AG08396 (cell line): Measurements from ENCODE around the gene FAM43A.

ENCODE experiments used
- DNase-seq: peaks from one replicate; pipeline ENCODE4 v3.0.0; 2012; ENCODE audit warnings: low spot score, mixed read lengths

The FAM43A gene

DNA sequence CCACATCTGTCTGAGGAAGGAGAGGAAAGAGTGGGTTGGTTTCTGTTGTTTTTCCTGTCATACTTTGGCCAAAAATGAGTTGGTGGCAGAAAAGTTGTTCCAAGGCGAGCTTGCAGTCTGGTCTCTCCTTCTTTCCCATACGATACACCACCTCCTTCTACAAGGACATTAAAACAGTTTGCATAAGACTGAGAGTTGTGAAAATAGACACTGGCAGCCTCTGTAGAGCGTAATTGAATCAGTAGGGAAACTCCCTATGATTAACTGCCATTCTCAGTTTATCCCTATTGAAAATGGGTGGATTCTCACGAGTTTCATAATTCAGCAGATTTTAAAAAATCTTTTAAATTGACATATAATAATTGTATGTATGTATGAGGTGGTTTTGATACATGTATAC lies 10.0 kb upstream of the FAM43A start:
- DNase-seq, result no peak

DNA sequence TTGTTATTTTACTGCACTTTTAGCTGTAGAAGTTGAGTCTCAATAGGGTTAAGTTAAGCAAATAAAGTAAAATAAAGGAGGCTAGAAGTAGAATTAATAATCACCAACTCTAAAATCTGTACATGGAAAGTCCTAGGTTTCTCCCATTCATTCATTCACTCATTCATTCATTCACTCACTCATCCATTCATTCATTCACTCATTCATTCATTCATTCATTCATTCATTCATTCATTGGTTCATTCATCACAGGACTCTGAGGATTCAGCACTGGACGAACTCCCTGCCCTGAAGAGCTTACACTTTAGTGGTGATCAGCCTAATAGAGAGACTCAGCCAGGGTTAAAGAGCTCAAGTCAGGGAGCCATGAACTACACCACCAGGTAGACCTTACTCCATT lies 9.2 kb upstream of the FAM43A start:
- no peak for DNase-seq

DNA sequence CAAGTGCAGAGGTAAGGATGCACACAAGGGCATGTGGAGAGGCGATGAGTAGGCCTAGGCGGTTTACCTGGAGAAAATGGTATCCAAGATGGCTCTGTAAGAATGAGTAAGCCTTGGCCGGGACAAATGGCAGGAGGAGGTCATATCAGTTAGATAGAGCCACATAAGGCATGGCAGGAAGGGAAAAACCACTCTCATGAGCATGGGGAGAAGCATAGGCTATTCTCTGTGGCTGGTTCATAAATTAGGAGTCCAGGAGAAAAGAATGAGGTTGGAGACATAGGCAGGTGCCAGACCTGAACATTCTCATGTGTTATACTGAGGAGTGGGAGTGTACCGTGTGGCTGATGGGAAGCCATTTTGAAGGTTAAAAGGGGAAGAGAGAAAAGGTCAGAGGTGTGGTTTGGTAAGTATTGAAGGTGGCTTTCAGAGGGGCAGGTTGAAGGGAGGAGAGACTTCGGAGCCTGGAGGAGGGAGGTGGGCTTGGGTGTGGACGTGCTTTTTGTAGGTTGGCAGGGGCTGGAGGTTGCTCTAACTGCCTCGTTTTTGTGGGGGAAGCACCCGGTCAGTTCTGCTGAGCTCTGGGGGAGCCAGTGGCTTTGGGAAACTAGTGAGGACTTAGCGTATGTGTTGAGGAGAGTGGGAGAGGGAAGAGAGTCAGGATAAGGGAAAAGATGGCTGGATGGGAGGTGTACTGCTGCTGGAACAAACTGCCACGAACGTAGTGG lies 4.6 kb upstream of the FAM43A start:
- DNase-seq, result no peak

DNA sequence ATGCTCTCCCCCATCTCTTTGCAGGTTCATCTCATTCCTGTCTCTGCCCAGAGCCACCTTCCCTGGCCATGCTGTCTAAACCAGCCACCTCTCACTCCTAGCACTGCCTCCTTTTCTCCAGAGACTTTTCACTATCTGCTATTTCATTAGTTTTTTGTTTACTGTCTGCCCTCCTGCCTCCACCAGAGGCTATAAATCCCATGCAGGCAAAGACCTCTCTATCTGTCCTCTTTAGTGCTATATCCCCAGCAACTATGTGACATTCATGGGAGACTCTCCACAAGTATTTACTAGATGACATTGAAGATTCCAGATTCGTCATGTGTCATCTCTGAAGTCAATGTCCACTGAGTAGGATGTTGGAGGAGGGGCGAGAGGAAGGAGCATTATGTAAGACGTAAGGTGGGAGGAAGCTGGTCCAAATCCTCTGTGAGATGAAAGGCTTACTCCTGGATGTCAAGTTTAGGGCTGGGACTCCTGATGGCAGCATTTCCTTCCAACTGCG lies 3.4 kb upstream of the FAM43A start:
- no peak for DNase-seq

DNA sequence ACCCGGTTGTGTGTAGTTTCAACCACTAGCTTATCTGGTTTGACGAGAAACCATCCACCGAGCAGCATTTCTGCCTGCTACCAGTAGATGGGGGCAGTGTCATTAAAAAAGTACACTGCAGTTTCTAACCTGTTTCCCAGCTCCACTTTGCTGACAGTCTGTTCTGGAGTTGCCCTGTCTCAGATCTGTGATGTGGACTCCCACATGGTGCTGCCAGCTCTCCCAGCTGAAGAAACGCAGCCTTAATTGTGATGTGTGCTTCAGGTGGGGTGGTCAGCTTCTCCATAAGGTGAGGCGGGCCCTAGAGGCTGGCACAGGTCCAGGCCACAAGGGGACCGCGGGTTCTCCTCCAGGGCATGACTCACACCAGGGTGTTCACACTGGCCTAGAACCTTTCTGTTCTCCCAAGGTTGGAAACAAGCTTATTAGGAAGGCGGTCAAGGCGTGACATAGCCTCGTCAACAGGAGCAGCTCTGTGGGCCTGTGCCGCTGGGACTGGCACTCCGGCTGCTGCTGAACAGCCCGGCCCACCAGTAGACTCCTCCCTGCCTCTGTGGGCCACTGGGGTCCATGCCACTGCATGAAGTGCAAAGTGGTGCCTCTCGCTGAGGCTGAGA lies 2.9 kb upstream of the FAM43A start:
- DNase-seq, result peak; percentile 81

DNA sequence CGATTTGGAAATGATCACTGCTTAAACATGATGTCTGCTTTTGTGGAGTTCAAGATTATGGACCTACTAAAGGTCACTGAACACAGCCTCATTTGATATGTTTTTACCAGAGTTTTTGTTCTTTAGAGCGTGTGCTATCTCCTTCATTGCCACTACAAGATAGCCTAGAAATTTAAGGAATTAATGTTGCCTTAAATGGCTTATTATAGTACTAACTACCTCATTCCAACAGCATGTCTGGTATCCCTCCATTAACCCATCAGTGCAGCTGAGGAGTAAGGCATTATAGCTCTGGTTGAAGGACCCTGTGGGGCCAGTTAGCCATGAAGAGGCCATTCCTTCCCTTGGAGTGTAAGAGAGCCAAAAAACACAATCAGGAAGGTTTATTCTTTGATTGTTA lies 2.3 kb upstream of the FAM43A start:
- DNase-seq, result no peak

DNA sequence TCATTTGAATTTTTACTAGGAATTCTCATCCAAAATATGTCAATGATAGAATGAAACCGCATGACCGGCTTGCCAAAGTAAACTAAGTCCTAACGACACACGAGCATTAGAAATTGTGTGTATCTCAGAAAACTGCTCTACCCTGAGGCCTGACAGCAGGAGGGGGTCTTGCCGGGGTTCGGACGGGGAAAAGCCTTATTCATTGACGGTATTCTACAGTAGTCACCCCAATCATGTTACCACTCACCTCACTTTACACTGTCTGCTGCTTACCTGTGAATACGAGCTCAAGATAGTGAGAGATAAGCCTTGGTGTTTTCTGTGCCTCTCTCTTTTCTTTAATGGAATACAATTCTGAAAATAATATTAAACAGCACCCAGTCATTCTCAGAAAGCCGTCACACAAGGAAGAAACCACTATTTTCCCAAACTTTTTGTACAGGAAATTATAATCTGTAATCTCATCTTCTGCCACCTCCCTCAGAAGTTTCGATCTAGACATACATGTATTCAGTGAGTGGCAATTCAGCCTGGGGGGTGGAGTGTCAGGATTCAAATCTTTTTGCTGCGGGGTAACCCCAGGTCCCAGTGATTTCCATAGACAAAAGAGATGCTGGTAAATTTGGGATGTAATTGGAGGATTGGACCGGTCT lies 492 bp upstream of the FAM43A start:
- DNase-seq, result no peak

DNA sequence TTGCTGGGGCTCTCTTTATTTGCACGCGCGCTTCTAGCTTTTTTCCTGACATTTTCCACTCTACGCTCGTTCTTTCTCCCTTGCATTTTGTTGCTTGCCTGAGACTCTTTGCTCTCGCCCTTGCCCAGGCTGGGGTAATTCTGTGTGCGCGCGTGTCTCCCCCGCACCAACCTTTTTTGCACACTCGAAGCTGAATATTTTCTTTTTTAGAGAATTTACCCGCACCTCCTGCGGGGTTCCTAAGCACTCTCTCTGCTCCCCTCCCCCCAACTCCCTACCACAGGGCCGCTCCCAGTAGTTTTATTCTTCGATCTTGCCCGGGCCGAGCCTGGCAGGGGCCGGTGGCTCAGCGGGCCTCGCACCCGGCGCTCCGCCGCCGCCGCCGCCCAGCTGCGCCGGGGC lies 732 bp downstream of the FAM43A start:
- DNase-seq, result peak; percentile 59

DNA sequence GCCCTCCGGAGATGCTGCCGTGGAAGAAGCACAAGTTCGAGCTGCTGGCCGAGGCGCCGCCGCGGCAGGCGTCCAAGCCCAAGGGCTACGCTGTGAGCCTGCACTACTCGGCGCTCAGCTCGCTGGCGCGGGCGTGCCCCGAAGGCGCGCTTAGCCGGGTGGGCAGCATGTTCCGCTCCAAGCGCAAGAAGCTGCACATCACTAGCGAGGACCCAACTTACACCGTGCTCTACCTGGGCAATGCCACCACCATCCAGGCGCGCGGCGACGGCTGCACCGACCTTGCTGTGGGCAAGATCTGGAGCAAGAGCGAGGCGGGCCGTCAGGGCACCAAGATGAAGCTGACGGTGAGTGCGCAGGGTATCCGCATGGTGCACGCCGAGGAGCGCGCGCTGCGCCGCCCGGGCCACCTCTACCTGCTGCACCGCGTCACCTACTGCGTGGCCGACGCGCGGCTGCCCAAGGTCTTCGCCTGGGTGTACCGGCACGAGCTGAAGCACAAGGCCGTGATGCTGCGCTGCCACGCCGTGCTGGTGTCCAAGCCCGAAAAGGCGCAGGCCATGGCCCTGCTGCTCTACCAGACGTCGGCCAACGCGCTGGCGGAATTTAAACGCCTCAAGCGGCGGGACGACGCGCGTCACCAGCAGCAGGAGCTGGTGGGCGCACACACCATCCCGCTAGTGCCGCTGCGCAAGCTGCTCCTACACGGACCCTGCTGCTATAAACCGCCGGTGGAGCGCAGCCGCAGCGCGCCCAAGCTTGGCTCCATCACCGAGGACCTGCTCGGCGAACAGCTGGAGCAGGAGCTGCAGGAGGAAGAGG lies 1.3 kb downstream of the FAM43A start:
- DNase-seq, result peak; percentile 76

DNA sequence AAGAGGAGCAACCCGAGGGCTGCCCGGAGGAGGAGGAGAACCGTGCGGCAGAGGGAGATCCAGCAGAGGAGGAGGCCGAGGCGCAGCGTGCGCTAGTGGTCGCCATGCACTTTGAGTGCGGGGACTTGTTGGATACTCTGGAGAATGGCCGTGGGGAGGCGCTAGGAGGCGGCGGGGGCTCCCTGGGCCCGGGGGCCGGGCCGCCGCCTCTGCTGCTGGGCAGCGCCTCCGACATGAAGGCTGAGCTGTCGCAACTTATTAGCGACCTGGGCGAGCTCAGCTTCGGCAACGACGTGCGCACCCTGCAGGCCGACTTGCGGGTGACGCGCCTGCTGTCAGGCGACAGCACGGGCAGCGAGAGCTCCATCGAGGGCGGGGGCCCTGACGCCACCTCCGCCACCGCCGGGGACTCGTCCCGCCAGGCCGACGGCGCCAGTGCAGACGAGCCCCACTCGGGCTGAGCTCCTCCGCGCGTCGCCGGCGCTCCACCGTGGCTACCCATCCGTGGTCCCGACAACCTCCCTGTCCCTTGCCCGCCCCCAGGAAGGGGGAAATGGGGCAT lies 2.0 kb downstream of the FAM43A start:
- DNase-seq, result peak; percentile 55

DNA sequence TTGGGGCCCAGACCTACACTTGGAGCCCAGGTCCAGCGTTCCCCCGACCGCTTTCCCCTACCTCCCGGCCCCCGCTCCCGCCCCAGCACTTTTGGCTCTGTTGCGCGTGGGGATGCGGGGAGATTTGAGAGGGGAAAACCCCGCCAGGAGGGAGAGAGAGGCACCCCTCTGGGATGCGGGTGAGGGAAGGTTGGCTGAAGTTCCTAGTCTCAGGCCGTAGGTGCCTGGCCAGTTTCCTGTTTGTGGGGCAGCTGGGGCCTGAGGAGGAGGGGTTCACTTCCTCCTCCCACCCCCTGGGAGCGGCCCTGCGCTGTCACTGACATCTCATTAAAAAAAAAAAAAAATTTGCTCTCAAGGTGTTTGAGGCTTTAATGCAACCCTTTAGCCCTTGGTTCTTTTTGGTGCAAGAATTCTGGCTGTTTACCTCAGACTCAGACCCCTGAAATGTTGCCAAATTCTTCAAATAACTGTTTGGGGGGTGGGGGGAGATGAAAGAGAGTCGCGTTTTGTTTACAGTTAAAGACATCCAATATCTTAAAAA lies 2.6 kb downstream of the FAM43A start:
- DNase-seq, result peak; percentile 50

DNA sequence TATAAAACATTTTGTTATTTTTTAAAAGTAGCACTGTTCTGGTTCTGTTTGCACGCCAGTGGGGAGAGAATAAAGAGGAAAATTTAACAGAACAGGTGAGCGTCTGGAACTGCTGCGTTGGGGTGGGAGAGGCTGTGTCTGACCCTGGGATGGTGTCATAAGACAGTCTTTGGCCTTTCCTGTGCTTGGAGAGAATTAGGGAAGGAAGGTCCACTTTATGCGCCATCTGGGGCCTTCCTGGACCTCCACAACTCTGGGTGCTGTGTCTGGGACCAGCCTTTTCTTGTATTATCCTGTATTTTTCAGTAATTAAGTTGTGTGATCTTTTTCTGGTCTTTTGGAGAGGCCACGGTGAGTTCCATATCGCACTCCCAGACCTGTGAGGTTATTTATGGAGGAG lies 3.3 kb downstream of the FAM43A start:
- DNase-seq, result no peak

DNA sequence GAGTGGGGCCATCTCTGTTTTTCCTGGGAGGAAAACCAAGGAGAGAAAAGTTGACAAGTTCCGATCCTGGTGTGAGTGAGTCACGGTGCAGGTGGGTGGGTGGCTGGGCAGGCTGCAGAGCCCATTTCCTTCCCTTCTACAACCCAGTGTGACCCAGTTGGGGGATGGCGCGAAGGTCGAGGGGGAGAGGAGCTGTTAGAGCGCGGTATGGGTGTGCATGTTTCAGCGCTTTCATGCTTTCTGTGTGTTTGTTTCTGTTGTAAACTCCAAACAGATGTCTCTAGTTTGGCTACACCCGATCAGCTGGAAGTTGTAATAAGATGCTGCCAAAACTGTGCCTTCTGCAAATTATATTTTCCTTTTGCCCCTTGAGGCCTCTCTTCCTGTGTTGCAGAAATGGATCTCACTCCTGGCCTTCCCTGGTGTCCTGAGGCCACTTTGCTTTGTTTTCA lies 3.8 kb downstream of the FAM43A start:
- DNase-seq, result peak; percentile 41

DNA sequence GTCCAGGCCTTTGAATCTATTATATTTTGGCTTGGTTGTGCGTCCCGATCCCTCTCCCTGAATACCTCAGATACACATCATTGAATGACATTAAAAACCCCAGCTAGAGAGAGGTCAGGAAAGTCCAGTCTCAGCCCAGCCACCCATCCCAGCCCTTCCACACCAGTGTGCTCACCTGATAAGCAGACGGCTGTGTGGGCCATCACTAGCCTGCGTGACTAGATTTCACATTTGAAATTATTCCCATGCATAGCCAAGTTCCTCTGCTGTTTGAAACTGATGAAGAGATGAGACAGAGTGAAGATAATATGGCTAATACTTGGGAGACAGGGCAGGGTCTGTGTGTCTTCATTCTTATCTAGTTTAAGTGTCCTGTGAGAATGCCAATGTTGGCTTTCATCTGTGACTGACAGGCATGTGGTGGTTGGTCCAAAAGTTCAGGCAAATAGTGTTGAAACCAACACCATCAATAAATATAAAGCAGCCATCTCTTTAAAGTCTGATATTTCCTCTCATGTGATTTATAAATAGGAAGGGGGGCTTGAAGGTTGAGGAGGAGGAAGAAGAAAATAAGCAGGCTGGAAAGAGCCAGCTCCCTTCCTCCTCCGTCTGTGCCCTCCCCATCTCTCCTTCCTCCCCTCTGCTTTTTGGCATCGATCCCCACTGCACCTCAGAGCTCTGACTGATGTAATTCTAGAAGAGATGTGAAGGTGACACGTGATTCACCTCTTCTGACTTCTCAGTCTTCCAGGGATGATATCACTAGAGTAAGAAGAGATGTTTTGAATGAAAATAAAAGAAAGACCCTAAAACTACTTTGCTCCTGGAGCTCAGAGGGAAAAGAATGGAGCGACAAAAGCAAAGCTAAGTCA lies 5.1 kb downstream of the FAM43A start:
- no peak for DNase-seq

DNA sequence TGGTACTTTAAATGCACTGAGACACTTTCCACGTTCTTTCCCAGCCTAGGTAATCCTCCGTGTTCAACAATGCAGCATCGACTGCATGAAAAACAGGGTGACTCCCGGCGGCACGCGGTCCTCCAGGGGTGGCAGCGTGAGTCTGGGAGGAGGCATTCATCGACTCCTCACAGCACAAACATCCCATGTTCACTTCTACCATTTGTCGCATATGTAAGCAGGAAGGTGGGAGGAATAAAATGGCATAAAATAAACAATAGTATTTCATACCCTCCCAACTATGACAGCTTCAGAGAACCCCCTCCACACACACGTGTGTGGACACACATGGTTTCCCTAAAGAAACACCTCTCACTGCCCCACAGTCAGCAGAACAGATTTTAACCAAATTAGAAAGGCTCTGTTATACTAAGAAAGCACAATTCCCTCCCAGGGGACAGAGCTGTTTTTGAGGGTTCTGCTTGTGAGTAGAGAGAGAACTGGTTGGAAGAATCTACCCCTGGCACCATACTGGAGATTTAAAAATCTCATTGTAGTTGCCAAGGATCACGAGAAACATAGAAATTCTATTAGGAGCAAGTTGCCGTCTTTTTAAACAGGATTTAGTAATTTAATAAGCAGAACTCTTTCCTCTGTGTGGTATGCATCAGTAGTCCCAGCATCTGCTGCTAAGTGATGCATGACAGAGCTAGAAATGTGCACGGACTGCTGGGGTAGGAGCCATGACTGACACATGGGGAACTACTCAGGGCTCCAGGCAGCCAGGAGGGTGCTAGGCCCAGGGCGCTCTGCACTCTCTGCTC lies 6.0 kb downstream of the FAM43A start:
- DNase-seq, result no peak

DNA sequence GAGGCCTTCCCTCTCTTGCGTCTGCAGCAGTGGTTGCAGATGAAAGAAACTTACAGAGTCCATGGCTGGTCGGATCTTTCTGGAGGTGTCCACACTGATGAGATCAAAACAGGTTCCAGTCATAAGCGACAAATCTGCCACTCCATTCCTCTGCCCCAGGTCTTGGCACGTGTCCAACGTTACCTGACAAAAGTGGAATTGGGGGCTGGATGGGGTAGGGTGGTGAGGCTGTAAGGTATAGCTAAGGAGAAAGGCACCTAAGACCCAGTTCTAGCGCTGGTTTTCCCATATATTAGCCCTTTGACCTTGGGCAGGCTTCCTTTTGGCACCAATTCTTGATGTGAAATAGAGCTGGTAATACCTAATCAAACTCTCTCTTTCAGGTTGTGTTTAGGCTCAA lies 11.0 kb downstream of the FAM43A start:
- no peak for DNase-seq

DNA sequence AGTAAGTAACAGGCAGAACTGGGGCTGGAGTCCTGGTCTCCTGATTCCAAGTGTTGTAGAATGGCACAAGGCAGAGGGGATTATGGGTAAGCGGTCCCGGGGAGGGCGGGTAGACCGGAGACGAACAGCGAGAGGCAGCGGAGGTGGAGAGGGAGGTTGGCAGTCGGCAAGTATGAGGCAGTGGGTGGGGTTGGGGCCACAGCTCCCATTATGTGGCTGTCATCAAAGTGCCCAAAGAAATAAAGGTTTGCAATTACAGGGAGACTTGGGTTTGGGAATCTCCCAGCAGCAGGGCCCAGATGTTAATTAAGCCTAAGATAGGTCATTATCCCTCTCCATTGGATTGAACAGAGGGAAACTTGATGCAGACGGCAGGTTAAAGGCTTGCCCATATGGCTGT lies 16.9 kb downstream of the FAM43A start:
- no peak for DNase-seq

DNA sequence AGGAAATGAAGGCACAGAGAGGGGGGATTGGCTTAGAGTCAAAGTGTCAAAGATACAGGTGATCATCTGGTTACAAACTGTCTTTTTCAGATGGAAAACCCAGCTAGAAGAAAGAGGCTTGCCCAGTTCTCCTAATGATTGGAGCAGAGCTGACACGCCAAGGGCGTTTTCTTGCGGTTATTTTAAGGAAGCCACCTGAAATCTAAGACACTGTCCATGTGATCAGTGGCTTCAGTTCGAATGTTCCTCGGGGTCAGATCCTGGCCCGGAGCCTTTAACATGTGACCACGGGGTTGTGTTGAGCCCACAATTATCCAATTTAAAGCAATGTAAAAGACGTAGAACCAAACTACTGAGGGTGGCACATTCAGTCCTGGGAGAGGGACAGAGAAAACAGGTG lies 19.5 kb downstream of the FAM43A start:
- no peak for DNase-seq

DNA sequence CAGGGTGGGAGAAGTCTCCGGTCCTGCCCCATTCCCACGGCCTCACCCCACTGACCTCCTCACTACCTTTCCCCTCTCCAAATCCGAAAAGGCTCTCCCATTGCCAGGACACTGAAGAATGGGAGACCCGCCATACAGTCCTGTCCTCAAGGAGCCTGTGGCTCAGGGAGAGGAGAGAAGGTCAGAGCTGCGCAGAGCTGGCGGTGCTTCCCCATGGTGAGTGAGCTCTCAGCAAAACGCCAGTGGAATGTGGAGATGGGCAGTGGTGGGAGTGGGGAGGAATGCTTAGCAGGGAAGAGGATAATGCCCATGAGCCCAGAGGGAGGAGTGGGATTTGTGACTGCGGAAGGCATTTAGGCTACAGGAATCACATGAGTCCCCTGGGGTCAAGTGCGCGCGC lies 20.1 kb downstream of the FAM43A start:
- no peak for DNase-seq

DNA sequence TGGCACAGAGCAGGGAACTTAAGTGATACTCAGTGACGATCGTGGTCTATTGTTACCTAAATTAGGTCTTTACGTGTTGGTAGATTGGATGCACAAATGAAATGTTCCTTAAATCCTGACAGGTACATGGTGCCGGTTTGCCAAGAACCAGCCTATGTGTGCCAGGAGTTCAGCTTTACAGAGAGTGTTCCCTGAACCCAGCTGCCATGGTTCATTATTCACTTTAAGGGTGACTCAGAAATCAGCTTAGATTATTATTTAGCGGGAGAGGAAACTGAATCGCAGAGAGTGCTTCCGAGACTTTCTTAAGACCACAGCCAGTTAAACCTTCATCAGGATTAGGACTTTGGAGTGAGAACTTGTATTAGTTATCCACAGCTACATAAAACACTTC lies 21.5 kb downstream of the FAM43A start:
- no peak for DNase-seq
